Mesenchymal stem cell (in vitro differentiated cells and primary cell): Measurements from ENCODE around the gene CYP19A1.

Source experiments
- DNase-seq: peaks from one replicate; pipeline ENCODE4 v3.0.0-alpha.2; 2013
- H2AFZ ChIP-seq: one replicate; pipeline ENCODE4 v1.6.1; 2013; ENCODE audit warnings: low read depth, mild to moderate bottlenecking, control low read depth, inconsistent platforms, low read length, moderate library complexity
- H2AK5ac ChIP-seq: 2 replicates; pipeline ENCODE4 v1.6.1; 2013; ENCODE audit warnings: low read length, moderate library complexity, mild to moderate bottlenecking, inconsistent platforms; ENCODE audit not compliant: severe bottlenecking
- H2BK120ac ChIP-seq: one replicate; pipeline ENCODE4 v1.6.1; 2013; ENCODE audit warnings: low read depth, mild to moderate bottlenecking, inconsistent platforms, low read length, moderate library complexity
- H2BK12ac ChIP-seq, 2 experiments: one replicate each; pipeline ENCODE4 v1.6.1; 2013; ENCODE audit warnings: inconsistent platforms in 2 of 2, low read length in 2 of 2, mild to moderate bottlenecking in 2 of 2, moderate library complexity in 2 of 2, control low read depth in 1 of 2
- H2BK15ac ChIP-seq: one replicate; pipeline ENCODE4 v1.6.1; 2013; ENCODE audit warnings: mild to moderate bottlenecking, low read depth, inconsistent platforms; ENCODE audit not compliant: poor library complexity, severe bottlenecking
- H2BK5ac ChIP-seq: 2 replicates; pipeline ENCODE4 v1.6.1; 2013; ENCODE audit warnings: low read depth, mild to moderate bottlenecking, low read length, control low read depth, inconsistent platforms; ENCODE audit not compliant: poor library complexity, severe bottlenecking
- H3K14ac ChIP-seq, 2 experiments: one replicate each; pipeline ENCODE4 v1.6.1; 2013; ENCODE audit warnings: inconsistent platforms in 2 of 2, low read length in 2 of 2, control low read depth in 1 of 2, mild to moderate bottlenecking in 1 of 2, moderate library complexity in 1 of 2
- H3K18ac ChIP-seq, 2 experiments: one replicate each; pipeline ENCODE4 v1.6.1; 2013; ENCODE audit warnings: inconsistent platforms in 2 of 2, low read length in 2 of 2, control low read depth in 1 of 2, low read depth in 1 of 2, mild to moderate bottlenecking in 1 of 2
- H3K23ac ChIP-seq, 2 experiments: one replicate each; pipeline ENCODE4 v1.6.1; 2013; ENCODE audit warnings: inconsistent platforms in 2 of 2, low read length in 2 of 2, mild to moderate bottlenecking in 2 of 2, moderate library complexity in 2 of 2, control low read depth in 1 of 2
- H3K27ac ChIP-seq: 2 replicates; pipeline ENCODE4 v1.5.1; 2013; ENCODE audit warnings: mild to moderate bottlenecking, moderate library complexity, low read length, control low read depth, inconsistent platforms; ENCODE audit not compliant: poor library complexity, severe bottlenecking
- H3K27me3 ChIP-seq, 2 experiments: 2 replicates each; pipeline versions ENCODE4 v1.6.1 to v1.7.0; 2013; ENCODE audit warnings: low read length in 2 of 2, mild to moderate bottlenecking in 2 of 2, moderate library complexity in 2 of 2, control low read depth in 1 of 2, inconsistent platforms in 1 of 2; ENCODE audit not compliant: control insufficient read depth in 1 of 2, insufficient read depth in 1 of 2
- H3K36me3 ChIP-seq, 2 experiments: 2 replicates each; pipeline versions ENCODE4 v1.6.1 to v1.7.0; 2013; ENCODE audit warnings: low read length in 2 of 2, control low read depth in 1 of 2, inconsistent platforms in 1 of 2, low read depth in 1 of 2, mild to moderate bottlenecking in 1 of 2; ENCODE audit not compliant: insufficient read depth in 2 of 2, control insufficient read depth in 1 of 2
- H3K4ac ChIP-seq, 2 experiments: one replicate each; pipeline ENCODE4 v1.6.1; 2013; ENCODE audit warnings: inconsistent platforms in 2 of 2, low read length in 2 of 2, mild to moderate bottlenecking in 2 of 2, moderate library complexity in 2 of 2, control low read depth in 1 of 2, low read depth in 1 of 2
- H3K4me1 ChIP-seq: 2 replicates; pipeline ENCODE4 v1.6.1; 2013; ENCODE audit warnings: low read depth, low read length, control low read depth; ENCODE audit not compliant: control insufficient read depth, insufficient read depth
- H3K4me2 ChIP-seq: 2 replicates; pipeline ENCODE4 v1.6.1; 2013; ENCODE audit warnings: low read length, mild to moderate bottlenecking, inconsistent platforms; ENCODE audit not compliant: poor library complexity, severe bottlenecking
- H3K4me3 ChIP-seq, 2 experiments: 2 replicates each; pipeline versions ENCODE4 v1.5.1 to v1.7.0; 2013; ENCODE audit warnings: low read length in 2 of 2, mild to moderate bottlenecking in 2 of 2, control low read depth in 1 of 2, low read depth in 1 of 2; ENCODE audit not compliant: insufficient read depth in 1 of 2
- H3K79me1 ChIP-seq: replicated peaks from 2 replicates; pipeline ENCODE4 v1.6.1; 2013; ENCODE audit warnings: mild to moderate bottlenecking, control low read depth, low read length, inconsistent platforms; ENCODE audit not compliant: poor library complexity, severe bottlenecking
- H3K9ac ChIP-seq: 2 replicates; pipeline ENCODE4 v1.7.0; 2013; ENCODE audit warnings: mild to moderate bottlenecking, low read length, moderate library complexity
- H3K9me3 ChIP-seq: 2 replicates; pipeline ENCODE4 v1.7.0; 2013; ENCODE audit warnings: mild to moderate bottlenecking, low read length; ENCODE audit not compliant: control insufficient read depth
- H4K8ac ChIP-seq: one replicate; pipeline ENCODE4 v1.6.1; 2013; ENCODE audit warnings: inconsistent platforms, mild to moderate bottlenecking, low read length, moderate library complexity
- H4K91ac ChIP-seq: one replicate; pipeline ENCODE4 v1.6.1; 2013; ENCODE audit warnings: mild to moderate bottlenecking, low read length, inconsistent platforms
- WGBS: methylation state at CpG from one replicate; pipeline ENCODE4 v1.1.7; 2013; ENCODE audit warnings: mixed read lengths; 5-methylcytosine and 5-hydroxymethylcytosine counted together

The CYP19A1 gene

DNA sequence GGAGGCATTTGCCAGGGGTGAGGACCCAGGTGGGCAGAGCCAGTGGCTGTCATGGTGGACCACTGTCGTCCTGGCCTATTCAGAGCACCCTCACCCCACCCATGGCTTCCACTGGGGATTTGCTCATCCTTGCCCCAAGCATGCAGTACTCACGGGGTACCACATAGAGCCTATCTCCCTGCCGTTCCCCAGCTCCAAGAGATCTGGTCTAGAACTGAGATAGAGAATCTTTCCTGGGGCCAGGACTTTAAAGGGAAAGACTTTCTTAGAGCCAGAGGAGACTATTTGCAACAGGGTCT, 166.8 kb downstream of the CYP19A1 start:
- Histone ChIP-seq H3K36me3 (no peaks in the 10 kb centered on the region), H2BK120ac (no peak overlapping the region), H2BK5ac (no peak overlapping the region), H3K9me3 (no peaks in the 10 kb centered on the region), H2BK12ac (no peak overlapping the region), H2AFZ (no peak overlapping the region), H3K4me3 (peak overlapping the region in 1 of 2 experiments; percentile 65), H3K4me1 (no peaks in the 10 kb centered on the region), H2BK15ac (no peak overlapping the region), H3K9ac (peak overlapping the region; percentile 69), H3K79me1 (no peaks in the 10 kb centered on the region), H2AK5ac (no peak overlapping the region), H3K23ac (peak overlapping the region in 1 of 2 experiments; percentile 52), H4K8ac (no peak overlapping the region), H3K27ac (no peak overlapping the region), H4K91ac (no peak overlapping the region), H3K4ac (no peak overlapping the region), H3K4me2 (no peak overlapping the region), H3K14ac (peak overlapping the region in 1 of 2 experiments; percentile 65), H3K27me3 (peaks cover 0 to 4% of the 10 kb centered on the region in 2 experiments), H3K18ac (peak overlapping the region in 1 of 2 experiments; percentile 21)
- WGBS = 75% methylated on average over 3 of the region's 3 CpGs
- DNase-seq = no peak

DNA sequence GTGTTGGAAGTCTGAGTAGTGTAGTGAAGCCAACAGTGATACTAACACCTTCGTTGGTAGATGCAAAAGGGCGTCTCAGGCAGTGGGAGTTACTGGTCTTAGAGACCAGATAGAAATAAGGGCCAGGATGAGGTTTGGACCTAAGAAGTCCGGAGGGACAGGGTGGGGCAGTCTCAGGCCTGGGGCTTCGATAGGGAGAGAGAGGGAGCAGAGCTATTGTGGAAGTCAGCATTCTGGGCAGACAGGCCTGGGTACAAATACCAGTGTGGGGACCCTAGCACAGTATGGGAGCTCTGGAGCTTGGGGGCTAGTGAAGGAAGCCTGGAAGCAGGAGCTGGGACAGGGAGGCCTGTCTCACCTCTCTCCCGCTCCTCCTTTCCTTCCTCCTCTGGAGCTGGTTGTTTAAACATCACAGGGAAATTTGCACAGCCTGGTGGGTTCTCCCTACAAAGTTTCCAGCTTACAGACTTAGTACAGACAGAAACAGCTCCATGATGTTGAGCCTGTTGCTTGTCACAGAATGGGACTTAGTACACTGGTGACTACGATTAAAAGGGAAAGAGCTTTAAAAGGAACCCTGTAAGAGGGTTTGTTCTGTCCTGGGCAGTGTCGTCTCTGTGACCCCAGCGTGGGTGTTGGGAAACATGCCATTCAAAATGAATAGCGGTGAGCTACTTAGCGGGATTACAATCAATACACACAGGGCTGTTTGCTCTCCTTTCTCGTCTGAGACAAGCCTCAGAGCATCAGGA, 167.3 kb downstream of the CYP19A1 start:
- no peak overlapping the region for H2BK5ac ChIP-seq
- no peak overlapping the region for H2AFZ ChIP-seq
- H2BK120ac ChIP-seq = no peak overlapping the region
- no peak overlapping the region for H2AK5ac ChIP-seq
- no peak overlapping the region for H4K8ac ChIP-seq
- no peak overlapping the region for H3K4ac ChIP-seq
- H3K4me1 ChIP-seq = no peaks in the 10 kb centered on the region
- peaks cover 0 to 4% of the 10 kb centered on the region in 2 experiments for H3K27me3 ChIP-seq
- no peak overlapping the region for H3K14ac ChIP-seq
- H4K91ac ChIP-seq = no peak overlapping the region
- H3K23ac ChIP-seq = peak overlapping the region in 1 of 2 experiments; percentile 52
- H2BK12ac ChIP-seq = no peak overlapping the region
- no peak overlapping the region for H3K4me2 ChIP-seq
- no peaks in the 10 kb centered on the region for H3K9me3 ChIP-seq
- 74% methylated on average over 11 of the region's 11 CpGs for WGBS
- H3K79me1 ChIP-seq = no peaks in the 10 kb centered on the region
- H3K27ac ChIP-seq = no peak overlapping the region
- no peaks in the 10 kb centered on the region for H3K36me3 ChIP-seq
- no peak overlapping the region for H3K4me3 ChIP-seq
- DNase-seq = no peak
- no peak overlapping the region for H2BK15ac ChIP-seq
- peak overlapping the region in 1 of 2 experiments; percentile 21 for H3K18ac ChIP-seq
- H3K9ac ChIP-seq = peak overlapping the region; percentile 69

GRCh38 chr15:51168700-51169099, 169.7 kb downstream of the CYP19A1 start:
- Histone ChIP-seq H3K4me3 (no peak overlapping the region), H3K4me1 (no peaks in the 10 kb centered on the region), H3K36me3 (no peaks in the 10 kb centered on the region), H3K79me1 (no peaks in the 10 kb centered on the region), H3K27me3 (peaks cover 0 to 4% of the 10 kb centered on the region in 2 experiments), H2AFZ (no peak overlapping the region), H4K8ac (no peak overlapping the region), H3K4ac (no peak overlapping the region), H3K14ac (no peak overlapping the region), H2BK120ac (no peak overlapping the region), H4K91ac (no peak overlapping the region), H2BK5ac (no peak overlapping the region), H3K23ac (no peak overlapping the region), H2AK5ac (no peak overlapping the region), H2BK15ac (no peak overlapping the region), H3K9ac (no peak overlapping the region), H3K27ac (no peak overlapping the region), H3K9me3 (no peaks in the 10 kb centered on the region), H3K4me2 (no peak overlapping the region), H3K18ac (no peak overlapping the region), H2BK12ac (no peak overlapping the region)
- no peak for DNase-seq

DNA sequence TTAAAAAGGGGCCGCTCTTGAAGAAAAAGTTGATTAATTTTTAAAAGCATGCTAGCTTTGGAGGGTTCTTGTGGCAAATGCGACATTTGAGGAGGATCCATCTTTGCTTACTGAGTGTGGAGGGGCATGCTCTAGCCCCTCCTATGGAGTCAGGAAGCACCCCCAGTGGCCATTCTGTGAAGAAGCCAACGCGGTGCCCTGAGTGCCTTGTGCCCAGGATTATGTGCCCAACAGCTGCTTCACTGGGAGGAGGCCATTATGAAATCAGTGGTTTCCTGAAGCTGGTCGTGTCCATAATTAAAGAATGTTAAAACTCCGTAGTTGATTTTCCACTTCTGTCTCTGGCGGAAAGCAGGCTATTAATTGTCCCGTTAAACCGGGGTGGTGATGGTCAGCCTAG, 174.6 kb downstream of the CYP19A1 start:
- DNase-seq = no peak
- H3K4me2 ChIP-seq = no peak overlapping the region
- H3K14ac ChIP-seq = no peak overlapping the region
- no peak overlapping the region for H2BK15ac ChIP-seq
- no peaks in the 10 kb centered on the region for H3K4me1 ChIP-seq
- H2AK5ac ChIP-seq = no peak overlapping the region
- H3K18ac ChIP-seq = no peak overlapping the region
- no peak overlapping the region for H3K4me3 ChIP-seq
- no peaks in the 10 kb centered on the region for H3K9me3 ChIP-seq
- peaks cover 0 to 6% of the 10 kb centered on the region in 2 experiments for H3K27me3 ChIP-seq
- peak overlapping the region; percentile 68 for H3K9ac ChIP-seq
- H3K23ac ChIP-seq = no peak overlapping the region
- H2BK12ac ChIP-seq = no peak overlapping the region
- H2AFZ ChIP-seq = no peak overlapping the region
- H4K8ac ChIP-seq = no peak overlapping the region
- H2BK120ac ChIP-seq = no peak overlapping the region
- H2BK5ac ChIP-seq = no peak overlapping the region
- H4K91ac ChIP-seq = no peak overlapping the region
- H3K27ac ChIP-seq = no peak overlapping the region
- 76% methylated on average over 9 of the region's 9 CpGs for WGBS
- H3K4ac ChIP-seq = no peak overlapping the region
- H3K36me3 ChIP-seq = no peaks in the 10 kb centered on the region
- H3K79me1 ChIP-seq = no peaks in the 10 kb centered on the region
